D721Med (cell line): ENCODE data around the gene CSRP2.

Source experiments
- DNase-seq: peaks from one replicate; pipeline ENCODE4 v3.0.0; 2011; ENCODE audit warnings: low spot score; ENCODE audit not compliant: insufficient read length
- FAIRE-seq: peaks from 2 replicates; lab custom pipeline; 2011; peaks lifted over from hg19 to GRCh38; lab: Jason Lieb, UNC
- CTCF ChIP-seq: IDR thresholded peaks from 2 replicates; pipeline ENCODE4 v1.5.1; 2012; ENCODE audit warnings: mild to moderate bottlenecking, control low read depth; ENCODE audit not compliant: insufficient read depth; ENCODE audit errors: missing control alignments

Gene CSRP2

DNA sequence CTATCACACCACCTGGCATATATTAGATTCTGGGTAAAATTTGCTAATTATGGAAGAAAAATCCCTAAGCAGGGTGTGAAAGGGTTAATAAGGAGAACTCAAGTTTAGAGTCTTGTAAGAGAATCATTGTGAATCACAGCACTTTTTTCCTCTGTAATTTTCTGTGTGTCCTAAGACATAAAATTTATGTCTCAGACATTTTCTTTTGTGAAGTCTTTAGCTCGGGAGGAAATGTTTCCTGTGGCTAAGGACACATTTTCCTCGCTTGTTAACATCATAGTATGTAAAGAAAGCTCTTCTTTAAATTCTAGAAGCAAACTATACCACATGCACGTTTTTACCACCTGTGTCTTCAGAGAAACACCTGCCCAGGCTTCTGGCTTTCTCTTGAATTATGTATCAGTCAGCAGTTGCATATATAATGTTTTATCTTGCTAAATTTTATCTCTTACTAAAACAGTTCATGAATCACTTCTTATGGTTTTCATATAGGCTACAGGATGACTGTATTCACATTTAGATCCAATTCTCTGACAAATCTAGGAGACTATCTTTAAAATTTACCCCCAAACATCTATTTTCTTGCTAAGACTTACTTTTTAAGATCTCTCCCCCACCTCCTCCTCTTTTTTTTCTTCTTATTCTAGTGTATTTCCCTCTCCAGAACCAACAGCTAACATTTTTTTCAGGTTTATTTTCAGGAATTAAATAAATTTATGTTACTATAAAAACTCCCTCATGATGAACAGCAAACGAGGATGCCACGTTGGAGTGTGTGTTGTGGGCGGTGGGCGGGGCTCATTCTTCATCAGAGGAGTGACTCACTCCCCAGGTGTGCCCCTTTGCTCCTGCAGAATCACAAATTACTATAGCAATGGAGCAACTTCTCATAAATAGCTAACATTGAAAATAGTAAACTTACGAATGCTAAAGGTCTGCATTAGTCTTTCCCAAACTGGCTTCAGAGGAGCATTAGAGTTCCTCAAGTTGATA is 11.6 kb upstream of the CSRP2 start:
- no peak for TF ChIP-seq CTCF
- no peak for FAIRE-seq
- DNase-seq = no peak

GRCh38 chr12:76888775-76889174 is 10.0 kb upstream of the CSRP2 start:
- no peak for FAIRE-seq
- TF ChIP-seq CTCF = no peak
- no peak for DNase-seq

- no peak for FAIRE-seq
- no peak for DNase-seq
- TF ChIP-seq CTCF = no peak
These were observed 5.0 kb upstream of the CSRP2 start for GRCh38 chr12:76883811-76884210.

DNA sequence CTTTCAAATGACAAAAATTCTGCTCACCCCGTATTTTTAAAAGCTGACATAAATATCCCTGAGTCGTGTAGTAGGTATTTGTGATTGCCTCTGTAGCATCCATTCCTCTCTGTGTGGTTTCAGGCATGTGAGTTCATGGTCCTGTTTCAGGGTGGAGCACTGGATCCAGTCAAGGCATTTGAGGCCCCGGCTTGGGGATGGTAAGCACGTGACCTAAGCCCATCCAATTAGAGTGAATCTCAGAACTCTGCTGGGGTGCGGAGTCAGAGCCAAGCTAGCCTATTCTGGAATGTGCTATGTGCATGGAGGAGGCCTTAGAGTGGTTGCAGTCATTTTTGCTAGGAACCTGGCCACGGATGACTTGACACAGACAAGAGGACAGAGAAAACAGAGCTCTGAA is 4.3 kb upstream of the CSRP2 start:
- DNase-seq (no peak), FAIRE-seq (no peak)
- no peak for TF ChIP-seq CTCF

GRCh38 chr12:76882367-76882766 is 3.5 kb upstream of the CSRP2 start:
- DNase-seq (no peak), FAIRE-seq (no peak)
- no peak for TF ChIP-seq CTCF

DNA sequence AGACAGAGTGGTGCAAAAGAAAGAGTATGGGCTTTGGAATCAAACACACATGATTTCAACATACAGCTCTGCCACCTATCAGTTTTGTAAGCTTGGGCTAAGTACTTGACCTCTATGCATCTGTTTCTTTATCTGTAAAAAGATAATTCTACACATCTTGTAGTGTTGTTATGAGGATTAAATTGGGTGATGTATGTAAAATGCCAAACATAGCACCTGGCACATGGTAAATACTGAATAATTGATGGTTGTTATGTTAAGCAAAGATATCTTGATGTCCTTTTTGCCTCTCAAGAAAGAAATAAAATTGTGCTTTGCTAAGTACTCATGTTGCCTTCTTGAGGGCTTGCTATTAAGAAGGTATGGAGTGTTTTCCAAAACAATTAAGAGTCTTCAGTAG is 2.3 kb upstream of the CSRP2 start:
- FAIRE-seq (no peak), DNase-seq (no peak)
- TF ChIP-seq CTCF = no peak

DNA sequence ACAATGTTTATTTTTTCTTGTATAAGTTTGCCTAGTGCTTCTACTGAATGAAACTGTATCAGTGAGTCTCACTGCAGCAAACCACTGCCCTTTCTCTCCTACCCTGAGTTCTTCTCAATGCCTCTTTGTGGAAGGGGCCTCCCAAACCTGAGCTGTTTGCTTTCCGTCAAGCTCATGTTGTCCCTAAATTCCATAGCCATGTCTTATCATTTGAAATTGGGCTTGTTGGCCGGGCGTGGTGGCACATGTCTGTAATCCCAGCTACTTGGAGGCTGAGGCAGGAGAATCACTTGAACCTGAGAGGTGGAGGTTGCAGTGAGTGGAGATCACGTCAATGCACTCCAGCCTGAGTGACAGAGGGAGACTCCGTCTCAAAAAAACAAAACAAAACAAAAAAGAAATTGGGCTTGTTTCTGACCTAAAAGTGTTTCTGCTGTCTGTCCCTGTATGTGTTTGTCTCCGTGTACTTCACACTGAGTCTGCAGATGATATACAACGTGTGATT is 1.8 kb upstream of the CSRP2 start:
- DNase-seq = no peak
- no peak for FAIRE-seq
- no peak for TF ChIP-seq CTCF
